ENCODE measurements around the gene CDC25A. TPM values are rescaled to one million over a fixed set of nuclear protein-coding genes. Genes with fewer than 3 reads are reported as not detected.

Gene CDC25A
- total and polyA plus RNA-seq, 9 of the 15 experiments (the other 6 are each of a cell fraction or from before 2014, with no cell fraction given): 3.4 to 61.3 (median 51.8) TPM

DNA sequence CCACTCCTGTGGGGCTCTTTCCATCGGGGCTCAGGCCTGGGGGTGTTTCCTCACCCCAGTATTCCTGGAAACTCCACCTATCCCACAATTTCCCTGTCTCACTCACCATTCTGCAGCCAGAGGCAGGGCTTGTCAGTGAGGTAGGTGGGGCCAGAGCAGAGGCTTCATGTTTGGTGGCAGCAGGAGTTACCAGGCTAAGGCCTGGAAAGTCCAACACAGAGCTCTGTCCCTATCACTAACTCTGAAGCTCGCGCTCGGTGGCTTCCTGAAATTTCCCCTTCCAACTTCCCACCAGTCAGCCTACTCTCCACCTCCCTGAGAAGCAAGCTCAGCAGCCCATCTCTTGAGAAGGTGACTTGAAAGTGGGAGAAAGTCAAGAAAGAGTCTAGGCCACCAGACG is 44.2 kb downstream of the CDC25A start:
- no peaks in the 10 kb centered on the region for H3K36me3 ChIP-seq (ENCODE audit: control insufficient read depth, insufficient read depth, low read length)
- no peak for FAIRE-seq
- peaks cover 2 to 4% of the 10 kb centered on the region in 2 experiments; a peak in 2 of 5 replicates for H3K4me1 ChIP-seq (replicated peaks in 1 of 2; ENCODE audit: control insufficient read depth in 2 of 2, insufficient read depth in 2 of 2, low read length in 2 of 2)
- H3K9me3 ChIP-seq (replicated peaks; ENCODE audit: control insufficient read depth, insufficient read depth, low read depth, low read length): no peaks in the 10 kb centered on the region
- peak overlapping the region in 1 of 2 experiments; percentile 29; a peak in 1 of 4 replicates for H3K9ac ChIP-seq (ENCODE audit: insufficient read depth in 1 of 2, low read depth in 2 of 2, low read length in 2 of 2)
- DNase-seq (ENCODE audit: extremely low read depth in 1 of 4, low spot score in 3 of 4): no peak
- H2AFZ ChIP-seq (ENCODE audit: low read depth, low read length): no peak overlapping the region
- in situ Hi-C loops (cut with MboI): no loop called here
- H4K20me1 ChIP-seq (replicated peaks; ENCODE audit: control insufficient read depth, insufficient read depth, low read length): no peaks in the 10 kb centered on the region
- H3K9me1 ChIP-seq (ENCODE audit: control insufficient read depth, insufficient read depth, low read length): no peaks in the 10 kb centered on the region
- TF ChIP-seq BCOR (IDR thresholded peaks at IDR 0.05) (no peak), ZNF140 (CRISPR knock-in tag; IDR thresholded peaks at IDR 0.05) (no peak)
- ATAC-seq: no peak
- no peak overlapping the region for H3K27ac ChIP-seq (ENCODE audit: extremely low read depth, low read depth, low read length)
- peaks cover 0 to 2% of the 10 kb centered on the region in 2 experiments; a peak in 1 of 5 replicates for H3K27me3 ChIP-seq (ENCODE audit: control insufficient read depth in 2 of 2, insufficient read depth in 2 of 2, low read length in 2 of 2)
- H3K4me2 ChIP-seq (ENCODE audit: insufficient read depth, low read length): no peak overlapping the region
- intact Hi-C loops (cut with micrococcal nuclease): no loop called here
- no peaks in the 10 kb centered on the region for H3K79me2 ChIP-seq (ENCODE audit: control insufficient read depth, insufficient read depth, low read length)
- BruUV-seq (replicated peaks): no TSS peak
- ChIA-PET CTCF (ENCODE audit: low intra/inter-chr PET ratio) (no interaction called here), POLR2A (interaction anchor here (0.6 kb wide), 1 partner anchor 8 kb away, joined by 4 read pairs; no protein-coding TSS in a partner anchor)
- 59% methylated on average over 5 of the region's 5 CpGs for WGBS (ENCODE audit: insufficient coverage, low coverage, missing lambda C conversion rate)
- no peak overlapping the region for H3K4me3 ChIP-seq

DNA sequence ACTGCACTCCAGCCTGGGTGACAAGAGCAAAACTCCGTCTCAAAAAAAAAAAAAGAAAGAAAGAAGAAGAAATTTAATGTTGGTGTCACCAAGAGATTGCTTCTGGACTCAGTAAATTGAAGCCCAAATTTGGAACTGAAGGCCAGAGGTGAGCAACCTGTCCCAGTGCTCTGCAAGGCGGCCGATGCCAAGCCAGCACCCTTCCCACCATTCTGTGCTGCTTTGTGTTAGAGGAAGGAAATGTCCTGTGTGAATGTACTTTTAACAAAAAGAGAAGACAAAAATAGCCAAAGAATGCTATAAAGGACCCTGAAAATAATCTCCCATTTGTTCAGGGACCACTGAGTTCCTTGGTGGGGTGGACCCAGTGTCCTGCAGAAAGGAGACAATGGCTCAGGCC is 44.6 kb downstream of the CDC25A start:
- H3K27ac ChIP-seq (ENCODE audit: extremely low read depth, low read depth, low read length): no peak overlapping the region
- ChIA-PET CTCF (ENCODE audit: low intra/inter-chr PET ratio) (no interaction called here), POLR2A (interaction anchor here (0.7 kb wide), 1 partner anchor 299 kb away, joined by 3 read pairs; no protein-coding TSS in a partner anchor)
- no peak for ATAC-seq
- intact Hi-C loops (cut with micrococcal nuclease) (no loop called here), in situ Hi-C loops (cut with MboI) (no loop called here)
- no peaks in the 10 kb centered on the region for H3K79me2 ChIP-seq (ENCODE audit: control insufficient read depth, insufficient read depth, low read length)
- H3K4me2 ChIP-seq (ENCODE audit: insufficient read depth, low read length): no peak overlapping the region
- 94% methylated on average over 2 of the region's 3 CpGs for WGBS (ENCODE audit: insufficient coverage, low coverage, missing lambda C conversion rate)
- H3K4me1 ChIP-seq (replicated peaks in 1 of 2; ENCODE audit: control insufficient read depth in 2 of 2, insufficient read depth in 2 of 2, low read length in 2 of 2): peaks cover 2 to 4% of the 10 kb centered on the region in 2 experiments; a peak in 2 of 5 replicates
- no peak overlapping the region for H3K4me3 ChIP-seq
- no peaks in the 10 kb centered on the region for H3K36me3 ChIP-seq (ENCODE audit: control insufficient read depth, insufficient read depth, low read length)
- no peak for DNase-seq (ENCODE audit: extremely low read depth in 1 of 4, low spot score in 3 of 4)
- no peak overlapping the region for H2AFZ ChIP-seq (ENCODE audit: low read depth, low read length)
- FAIRE-seq: no peak
- no peaks in the 10 kb centered on the region for H3K9me1 ChIP-seq (ENCODE audit: control insufficient read depth, insufficient read depth, low read length)
- H3K9me3 ChIP-seq (replicated peaks; ENCODE audit: control insufficient read depth, insufficient read depth, low read depth, low read length): no peaks in the 10 kb centered on the region
- BruUV-seq (replicated peaks): no TSS peak
- H3K9ac ChIP-seq (ENCODE audit: insufficient read depth in 1 of 2, low read depth in 2 of 2, low read length in 2 of 2): no peak overlapping the region
- H3K27me3 ChIP-seq (ENCODE audit: control insufficient read depth in 2 of 2, insufficient read depth in 2 of 2, low read length in 2 of 2): peaks cover 2 to 3% of the 10 kb centered on the region in 2 experiments; a peak in 2 of 5 replicates
- no peaks in the 10 kb centered on the region for H4K20me1 ChIP-seq (replicated peaks; ENCODE audit: control insufficient read depth, insufficient read depth, low read length)
- TF ChIP-seq NR1H2 (CRISPR knock-in tag; IDR thresholded peaks at IDR 0.05): no peak
- TF ChIP-seq ZSCAN32 (CRISPR knock-in tag; IDR thresholded peaks at IDR 0.05): no peak
- TF ChIP-seq L3MBTL2 (IDR thresholded peaks at IDR 0.05): no peak
